Cardiac fibroblast (primary cell): Measurements from ENCODE around the gene PRKCH.

Source experiments
- DNase-seq, 2 donors: peaks; one replicate each; pipeline versions ENCODE4 v3.0.0 to v3.0.0-alpha.2; 2010; ENCODE audit warnings: low read depth in 2 of 2
- H3K4me3 ChIP-seq, 2 donors: replicated peaks in 1 of 2; 1 replicate in 1 of 2; 2 replicates in 1 of 2; pipeline ENCODE4 v1.5.1; 2011; ENCODE audit warnings: low read depth in 2 of 2, low read length in 2 of 2, mild to moderate bottlenecking in 2 of 2, moderate library complexity in 1 of 2
- CTCF ChIP-seq: IDR thresholded peaks from one replicate; pipeline ENCODE4 v1.5.1; 2011; ENCODE audit warnings: low read depth, mild to moderate bottlenecking, low read length, inconsistent platforms

Gene PRKCH

GRCh38 chr14:61586544-61587055 is 265.2 kb downstream of the PRKCH start:
- no peak for TF ChIP-seq CTCF
- peak; percentile 54 to 87 for DNase-seq

GRCh38 chr14:61587081-61587713 is 265.8 kb downstream of the PRKCH start:
- H3K4me3 ChIP-seq: no peak overlapping the region
- TF ChIP-seq CTCF: no peak
- DNase-seq: no peak

More at GRCh38 chr14:61586544-61587055, 265.2 kb downstream of the PRKCH start:
- H3K4me3 ChIP-seq: no peak overlapping the region

- no peak overlapping the region for H3K4me3 ChIP-seq
- TF ChIP-seq CTCF: no peak
- DNase-seq: peak; percentile 69 to 83
Observed at GRCh38 chr14:61588419-61588901, 267.1 kb downstream of the PRKCH start.

GRCh38 chr14:61589691-61590581 is 268.6 kb downstream of the PRKCH start:
- DNase-seq: no peak
- H3K4me3 ChIP-seq: no peak overlapping the region
- no peak for TF ChIP-seq CTCF

GRCh38 chr14:61591862-61592261 is 270.5 kb downstream of the PRKCH start:
- no peak for DNase-seq

GRCh38 chr14:61593330-61593729 is 272.0 kb downstream of the PRKCH start:
- no peak for TF ChIP-seq CTCF
- H3K4me3 ChIP-seq: no peak overlapping the region
- peak in 1 of 2 donors; percentile 42 for DNase-seq

More at GRCh38 chr14:61591862-61592261, 270.5 kb downstream of the PRKCH start:
- no peak overlapping the region for H3K4me3 ChIP-seq
- TF ChIP-seq CTCF: no peak
